ENCODE data around the gene CLPTM1.

GRCh38 chr19:44949550-44949949 lies 5.6 kb upstream of the CLPTM1 start:
- TF ChIP-seq CTCF (IDR thresholded peaks at IDR 0.05; ENCODE audit: insufficient read depth, low read length, poor library complexity, severe bottlenecking), result no peak
- TF ChIP-seq EZH2phosphoT487 (conservative IDR thresholded peaks at IDR 0.05; ENCODE audit: low read length), result no peak

Measured in SU-DHL-6 (cell line).